ENCODE measurements around the gene ANXA6. TPM values are rescaled to one million over a fixed set of nuclear protein-coding genes. Genes with fewer than 3 reads are reported as not detected.

ANXA6 gene
- total RNA-seq, 1 donor, result 353 TPM

- Histone ChIP-seq H3K9me3 (ENCODE audit: low read depth, low read length) (no peaks in the 10 kb centered on the region), H4K20me1 (ENCODE audit: insufficient read depth, low read length) (peaks cover 96% of the 10 kb centered on the region), H3K27me3 (ENCODE audit: insufficient read depth, low read length) (no peaks in the 10 kb centered on the region), H3K4me1 (ENCODE audit: insufficient read depth, low read length) (peaks cover 17% of the 10 kb centered on the region), H2AFZ (ENCODE audit: low read length) (no peak overlapping the region), H3K4me3 (ENCODE audit: insufficient read depth, low read length) (no peak overlapping the region), H3K4me2 (ENCODE audit: insufficient read depth, low read length) (no peak overlapping the region), H3K79me2 (ENCODE audit: insufficient read depth, low read length) (peaks cover 100% of the 10 kb centered on the region), H3K36me3 (ENCODE audit: insufficient read depth, low read length) (peaks cover 65% of the 10 kb centered on the region), H3K27ac (ENCODE audit: low read depth, low read length) (no peak overlapping the region)
- TF ChIP-seq CTCF (IDR thresholded peaks at IDR 0.05; ENCODE audit: extremely low read depth, low read depth, low read length), result no peak
- no peak for DNase-seq (ENCODE audit: insufficient read length, low spot score, missing footprints)
Measured at GRCh38 chr5:151146061-151146460, 11.5 kb downstream of the ANXA6 start.

GRCh38 chr5:151144922-151145321 is 12.7 kb downstream of the ANXA6 start:
- no peak overlapping the region for H3K4me2 ChIP-seq (ENCODE audit: insufficient read depth, low read length)
- H3K36me3 ChIP-seq (ENCODE audit: insufficient read depth, low read length), result peaks cover 69% of the 10 kb centered on the region
- H3K4me1 ChIP-seq (ENCODE audit: insufficient read depth, low read length), result peaks cover 6% of the 10 kb centered on the region
- TF ChIP-seq CTCF (IDR thresholded peaks at IDR 0.05; ENCODE audit: extremely low read depth, low read depth, low read length), result no peak
- no peaks in the 10 kb centered on the region for H3K9me3 ChIP-seq (ENCODE audit: low read depth, low read length)
- H3K27ac ChIP-seq (ENCODE audit: low read depth, low read length), result no peak overlapping the region
- no peak overlapping the region for H2AFZ ChIP-seq (ENCODE audit: low read length)
- H4K20me1 ChIP-seq (ENCODE audit: insufficient read depth, low read length), result peaks cover 94% of the 10 kb centered on the region
- H3K79me2 ChIP-seq (ENCODE audit: insufficient read depth, low read length), result peaks cover 100% of the 10 kb centered on the region
- H3K27me3 ChIP-seq (ENCODE audit: insufficient read depth, low read length), result no peaks in the 10 kb centered on the region
- no peak overlapping the region for H3K4me3 ChIP-seq (ENCODE audit: insufficient read depth, low read length)
- DNase-seq (ENCODE audit: insufficient read length, low spot score, missing footprints), result no peak

GRCh38 chr5:151144275-151144674 is 13.3 kb downstream of the ANXA6 start:
- DNase-seq (ENCODE audit: insufficient read length, low spot score, missing footprints), result no peak
- Histone ChIP-seq H3K79me2 (ENCODE audit: insufficient read depth, low read length) (peaks cover 98% of the 10 kb centered on the region), H3K36me3 (ENCODE audit: insufficient read depth, low read length) (peaks cover 75% of the 10 kb centered on the region), H3K4me1 (ENCODE audit: insufficient read depth, low read length) (peaks cover 6% of the 10 kb centered on the region), H3K27me3 (ENCODE audit: insufficient read depth, low read length) (no peaks in the 10 kb centered on the region), H3K27ac (ENCODE audit: low read depth, low read length) (no peak overlapping the region), H3K4me2 (ENCODE audit: insufficient read depth, low read length) (no peak overlapping the region), H4K20me1 (ENCODE audit: insufficient read depth, low read length) (peaks cover 96% of the 10 kb centered on the region), H3K9me3 (ENCODE audit: low read depth, low read length) (no peaks in the 10 kb centered on the region), H3K4me3 (ENCODE audit: insufficient read depth, low read length) (no peak overlapping the region), H2AFZ (ENCODE audit: low read length) (no peak overlapping the region)
- no peak for TF ChIP-seq CTCF (IDR thresholded peaks at IDR 0.05; ENCODE audit: extremely low read depth, low read depth, low read length)

GRCh38 chr5:151143645-151144044 is 13.9 kb downstream of the ANXA6 start:
- Histone ChIP-seq H4K20me1 (ENCODE audit: insufficient read depth, low read length) (peaks cover 97% of the 10 kb centered on the region), H3K27me3 (ENCODE audit: insufficient read depth, low read length) (no peaks in the 10 kb centered on the region), H3K4me1 (ENCODE audit: insufficient read depth, low read length) (peaks cover 6% of the 10 kb centered on the region), H3K4me2 (ENCODE audit: insufficient read depth, low read length) (no peak overlapping the region), H3K27ac (ENCODE audit: low read depth, low read length) (no peak overlapping the region), H3K79me2 (ENCODE audit: insufficient read depth, low read length) (peaks cover 98% of the 10 kb centered on the region), H3K36me3 (ENCODE audit: insufficient read depth, low read length) (peaks cover 82% of the 10 kb centered on the region), H2AFZ (ENCODE audit: low read length) (no peak overlapping the region), H3K4me3 (ENCODE audit: insufficient read depth, low read length) (no peak overlapping the region), H3K9me3 (ENCODE audit: low read depth, low read length) (no peaks in the 10 kb centered on the region)
- no peak for DNase-seq (ENCODE audit: insufficient read length, low spot score, missing footprints)
- TF ChIP-seq CTCF (IDR thresholded peaks at IDR 0.05; ENCODE audit: extremely low read depth, low read depth, low read length), result no peak
